ENCODE measurements around the gene AK5.

DNA sequence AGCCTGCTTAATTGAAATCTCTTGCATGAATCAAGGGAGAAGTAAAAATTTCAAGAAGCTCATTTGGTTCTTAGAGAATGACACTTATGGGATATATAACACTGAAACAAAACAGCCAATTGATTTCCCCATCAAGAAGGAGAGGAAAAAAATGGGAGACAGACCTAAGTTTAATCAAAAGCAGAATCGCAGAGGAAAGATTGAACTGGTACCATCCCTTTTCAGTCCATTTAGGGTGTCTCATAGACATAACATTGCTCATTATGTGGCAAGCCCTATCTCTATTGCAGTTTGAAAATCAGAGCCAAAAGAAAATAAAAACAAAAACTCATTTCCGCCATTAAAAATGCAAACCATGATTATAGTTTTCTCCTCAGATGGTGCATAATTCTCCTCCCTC lies 119.6 kb downstream of the AK5 start:
- TF ChIP-seq, protein P1, sequence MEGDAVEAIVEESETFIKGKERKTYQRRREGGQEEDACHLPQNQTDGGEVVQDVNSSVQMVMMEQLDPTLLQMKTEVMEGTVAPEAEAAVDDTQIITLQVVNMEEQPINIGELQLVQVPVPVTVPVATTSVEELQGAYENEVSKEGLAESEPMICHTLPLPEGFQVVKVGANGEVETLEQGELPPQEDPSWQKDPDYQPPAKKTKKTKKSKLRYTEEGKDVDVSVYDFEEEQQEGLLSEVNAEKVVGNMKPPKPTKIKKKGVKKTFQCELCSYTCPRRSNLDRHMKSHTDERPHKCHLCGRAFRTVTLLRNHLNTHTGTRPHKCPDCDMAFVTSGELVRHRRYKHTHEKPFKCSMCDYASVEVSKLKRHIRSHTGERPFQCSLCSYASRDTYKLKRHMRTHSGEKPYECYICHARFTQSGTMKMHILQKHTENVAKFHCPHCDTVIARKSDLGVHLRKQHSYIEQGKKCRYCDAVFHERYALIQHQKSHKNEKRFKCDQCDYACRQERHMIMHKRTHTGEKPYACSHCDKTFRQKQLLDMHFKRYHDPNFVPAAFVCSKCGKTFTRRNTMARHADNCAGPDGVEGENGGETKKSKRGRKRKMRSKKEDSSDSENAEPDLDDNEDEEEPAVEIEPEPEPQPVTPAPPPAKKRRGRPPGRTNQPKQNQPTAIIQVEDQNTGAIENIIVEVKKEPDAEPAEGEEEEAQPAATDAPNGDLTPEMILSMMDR (IDR thresholded peaks at IDR 0.05): no peak
- no peak for TF ChIP-seq POLR2A (IDR thresholded peaks at IDR 0.05)
